GM21390 (cell line): ENCODE data around the gene AP1S1.
"Not testable (repeated sequence)": the region's sequence is repeated elsewhere in the genome, so short reads cannot be mapped to it uniquely, and the experiment has no call there.

ENCODE experiments used
- ATAC-seq: cut with Tn5 transposase; IDR thresholded peaks from one replicate; pipeline ENCODE4 v1.9.1; 2021; ENCODE audit not compliant: unreplicated experiment

The AP1S1 gene

DNA sequence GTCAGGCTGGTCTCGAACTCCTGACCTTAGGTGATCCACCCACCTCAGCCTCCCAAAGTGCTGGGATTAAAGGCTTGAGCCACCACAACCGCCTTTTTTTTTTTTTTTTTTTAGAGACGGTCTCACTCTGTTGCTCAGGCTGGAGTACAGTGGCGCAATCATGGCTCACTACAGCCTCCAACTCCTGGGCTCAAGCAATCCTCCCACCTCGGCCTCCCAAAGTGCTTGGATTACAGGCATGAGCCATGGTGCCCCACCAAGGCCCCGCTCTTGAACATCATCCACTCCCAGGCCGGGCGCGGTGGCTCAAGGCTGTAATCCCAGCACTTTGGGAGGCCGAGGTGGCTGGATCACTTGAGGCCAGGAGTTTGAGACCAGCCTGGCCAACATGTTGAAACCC lies 45.2 kb downstream of the AP1S1 start:
- not testable (repeated sequence) for ATAC-seq

DNA sequence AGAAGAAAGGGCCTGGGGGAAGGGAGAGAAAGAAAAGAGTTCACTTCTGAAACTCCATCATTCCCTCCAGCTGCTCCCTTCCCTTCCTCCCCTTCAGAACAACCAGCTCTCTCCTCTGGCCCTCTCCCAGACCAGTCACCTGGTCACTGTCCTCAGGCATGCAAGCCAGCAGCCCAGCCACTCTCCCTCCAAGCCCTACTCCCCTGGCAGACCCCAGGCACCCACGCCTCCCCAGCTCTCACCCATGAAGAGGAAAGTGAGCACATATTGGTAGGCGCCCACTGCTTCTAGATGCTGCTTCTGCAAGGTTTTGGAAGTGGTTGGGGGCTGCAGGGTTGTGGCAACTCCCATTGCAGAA lies 46.2 kb downstream of the AP1S1 start:
- no peak for ATAC-seq

DNA sequence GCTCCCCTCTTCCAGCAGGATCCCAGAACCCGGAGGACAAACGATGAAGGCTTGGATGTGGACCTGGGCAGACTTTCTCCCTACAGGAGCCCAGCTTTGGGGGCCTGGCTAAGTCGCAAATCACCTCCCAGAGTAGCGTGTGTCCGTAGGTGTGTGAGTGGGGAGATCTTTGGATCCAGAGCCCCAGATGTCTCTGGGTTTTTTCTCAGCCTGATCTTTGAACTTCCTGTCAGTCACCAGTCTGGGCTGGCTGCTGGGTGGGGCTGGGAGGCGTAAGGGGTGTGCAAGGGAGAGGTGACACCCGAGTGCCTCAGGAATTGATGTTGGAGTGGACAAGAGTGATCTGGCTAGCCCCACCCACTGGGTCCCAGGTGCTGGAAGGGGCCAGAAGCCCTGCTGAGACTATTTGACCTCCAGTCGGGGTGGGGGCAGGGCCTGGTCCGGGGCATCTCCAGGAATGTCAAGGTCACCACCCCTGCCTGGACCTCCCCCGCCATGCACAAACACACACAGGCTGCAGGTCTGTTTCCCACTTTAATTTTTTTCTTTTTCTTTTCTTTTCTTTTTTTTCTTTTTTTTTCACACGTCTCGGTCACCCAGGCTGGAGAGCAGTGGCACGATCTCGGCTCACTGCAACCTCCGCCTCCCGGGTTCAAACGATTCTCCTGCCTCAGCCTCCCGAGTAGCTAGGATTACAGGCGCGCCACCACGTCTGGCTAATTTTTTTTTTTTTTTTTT lies 46.8 kb downstream of the AP1S1 start, which contains the start of gene MOGAT3:
TSS of gene MOGAT3 (minus strand) at position 175 of the 738 bp plus-strand sequence. CDS start 182 bp downstream, outside the sequence.
- no peak for ATAC-seq

DNA sequence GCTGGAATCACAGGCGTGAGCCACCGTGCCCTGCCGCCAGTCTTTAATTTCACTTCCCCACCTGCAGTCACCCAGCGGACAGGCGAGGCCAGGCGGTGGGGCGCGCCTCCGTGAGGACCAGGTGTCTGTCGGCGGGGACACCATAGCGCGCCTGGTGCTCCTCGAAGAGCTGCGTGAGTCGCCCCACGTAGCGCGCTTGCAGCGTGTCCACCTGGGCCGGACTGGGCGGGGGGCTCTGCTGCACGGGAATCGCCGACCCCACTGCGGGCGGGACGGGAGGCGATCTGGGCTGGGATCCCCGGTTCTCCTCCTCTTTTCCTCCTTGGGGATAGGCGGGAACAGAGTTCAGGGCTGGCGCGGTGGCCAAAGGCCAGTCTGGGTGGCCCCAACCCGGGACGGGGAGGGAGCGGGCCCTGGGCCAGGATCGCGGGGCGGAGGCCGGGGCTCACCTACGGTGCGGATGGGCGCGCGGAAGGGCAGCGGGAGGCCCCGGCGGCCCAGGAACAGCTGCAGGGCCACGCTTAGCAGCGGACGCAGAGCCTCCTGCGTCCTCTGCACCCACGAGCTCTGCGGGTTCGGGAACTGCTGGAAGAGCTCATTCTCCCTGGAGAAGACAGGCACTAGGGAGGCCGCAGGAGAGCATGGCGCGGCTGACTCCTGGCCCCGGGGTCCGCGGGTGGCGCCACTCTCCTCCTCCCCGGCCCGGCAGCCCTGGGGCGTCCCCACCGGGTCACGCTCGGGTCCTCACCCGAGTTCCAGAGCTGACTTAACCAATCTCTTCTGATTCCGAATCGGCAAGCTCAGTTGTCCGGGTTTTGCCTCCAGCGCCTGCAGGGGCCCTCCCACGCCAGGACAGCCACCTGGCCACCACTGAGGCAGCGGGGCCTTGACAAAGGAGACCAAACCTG lies 47.7 kb downstream of the AP1S1 start:
- no peak for ATAC-seq

DNA sequence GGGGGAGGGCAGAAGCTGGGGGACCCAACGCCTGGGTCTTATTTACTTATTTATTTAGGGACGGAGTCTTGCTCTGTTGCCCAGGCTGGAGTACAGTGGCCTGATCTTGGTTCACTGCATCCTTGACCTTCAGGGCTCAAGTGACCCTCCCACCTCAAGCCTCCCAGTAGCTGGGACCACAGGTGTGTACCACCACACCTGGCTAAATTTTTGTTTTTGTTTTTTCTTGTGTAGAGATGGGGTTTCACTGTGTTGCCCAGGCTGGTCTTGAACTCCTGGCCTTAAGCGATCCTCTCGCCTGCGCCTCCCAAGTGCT lies 48.3 kb downstream of the AP1S1 start:
- no peak for ATAC-seq

DNA sequence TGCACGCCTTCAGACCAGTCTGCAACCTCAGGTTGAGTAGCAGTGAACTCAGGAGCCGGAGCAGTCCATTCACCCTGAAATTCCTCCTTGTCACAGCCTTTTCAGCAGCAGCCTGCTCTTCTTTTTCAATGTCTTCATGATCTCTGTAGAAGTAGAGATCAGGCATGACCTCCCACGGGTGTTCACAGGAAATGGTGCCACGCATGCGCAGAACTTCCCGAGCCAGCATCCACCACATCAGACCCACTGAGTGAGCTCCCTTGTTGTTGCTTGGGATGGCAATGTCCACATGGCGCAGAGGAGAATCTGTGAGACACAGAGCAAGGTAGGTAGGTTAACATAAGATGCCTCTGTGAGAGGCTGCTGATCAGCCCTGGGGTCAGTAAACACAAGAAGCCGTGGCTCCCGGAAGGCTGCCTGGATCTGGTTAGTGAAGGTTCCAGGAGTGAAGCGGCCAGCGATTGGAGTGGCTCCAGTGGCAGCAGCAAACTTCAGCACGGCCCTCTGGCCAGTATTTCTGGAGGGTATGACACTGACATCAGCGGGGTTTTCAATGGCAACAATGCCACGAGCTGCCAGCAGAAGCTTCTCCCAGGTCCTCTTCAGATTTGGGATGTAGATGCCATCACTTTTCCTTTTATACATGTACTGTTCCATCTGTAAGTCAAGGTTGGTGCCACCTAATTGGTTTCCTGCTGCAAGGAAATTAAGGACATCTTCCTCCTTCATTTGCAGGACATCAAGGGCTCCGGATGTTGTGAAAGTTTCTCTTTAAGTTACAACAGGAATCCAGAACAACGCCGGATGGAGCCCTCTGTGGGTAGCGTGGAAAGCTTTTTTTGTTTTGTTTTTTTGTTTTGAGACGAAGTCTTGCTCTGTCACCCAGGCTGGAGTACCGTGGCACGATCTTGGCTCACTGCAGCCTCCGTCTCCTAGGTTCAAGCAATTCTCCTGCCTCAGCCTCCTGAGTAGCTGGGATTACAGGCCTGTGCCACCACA lies 49.8 kb downstream of the AP1S1 start:
- not testable (repeated sequence) for ATAC-seq

DNA sequence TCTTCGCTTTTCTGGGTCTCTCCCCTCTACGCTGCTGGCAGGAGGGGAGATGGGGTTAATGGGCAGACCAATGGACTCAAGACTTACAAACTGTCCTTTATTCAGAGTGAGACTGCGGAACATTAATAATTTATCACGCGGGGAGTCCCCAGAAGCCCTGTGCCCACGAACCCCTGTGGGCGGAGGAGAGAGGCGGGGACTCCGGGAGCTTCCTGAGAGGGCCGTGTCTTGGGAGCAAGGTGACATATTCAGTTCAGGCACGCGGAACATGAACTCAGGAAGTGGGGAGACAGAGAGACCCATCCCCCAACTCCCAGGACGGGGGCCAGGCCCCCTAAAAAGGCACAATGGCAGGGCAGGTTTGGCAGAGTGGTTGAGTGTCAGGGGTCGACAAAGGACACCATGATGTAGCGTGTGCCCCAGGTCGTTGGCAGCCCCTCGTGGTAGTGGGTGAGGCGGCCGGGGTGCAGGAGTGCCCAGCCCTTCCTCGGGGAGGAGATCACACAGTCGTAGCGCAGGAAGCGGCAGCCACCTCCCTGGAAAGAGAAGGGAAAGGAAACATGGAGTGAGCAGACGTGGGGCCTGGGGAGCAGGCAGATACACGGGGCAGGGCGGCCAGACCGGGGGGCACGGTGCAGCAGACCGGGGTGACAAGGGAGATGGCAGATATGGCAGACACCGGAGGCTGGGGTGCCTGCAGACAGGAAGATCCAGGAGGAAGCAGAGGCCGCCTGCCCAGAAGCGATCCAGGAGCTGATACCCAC lies 51.8 kb downstream of the AP1S1 start:
- ATAC-seq, result no peak

DNA sequence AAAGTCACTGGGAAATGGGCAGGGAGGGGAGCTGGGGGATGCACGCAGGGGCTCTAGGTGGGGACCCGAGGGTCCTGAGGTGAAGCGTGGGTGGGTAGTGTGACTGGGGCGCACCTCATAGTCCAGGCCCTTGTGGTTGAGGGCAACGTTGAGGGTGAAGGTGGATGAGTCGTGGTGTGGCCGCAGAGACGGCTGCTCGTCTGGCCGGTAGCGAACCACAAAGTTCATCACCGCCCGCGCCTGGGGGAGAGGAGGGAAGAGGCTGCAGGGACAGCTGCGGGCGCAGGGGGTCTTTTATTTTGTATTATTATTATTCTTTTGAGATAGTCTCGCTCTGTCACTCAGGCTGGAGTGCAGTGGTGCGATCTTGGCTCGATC lies 52.4 kb downstream of the AP1S1 start:
- no peak for ATAC-seq

DNA sequence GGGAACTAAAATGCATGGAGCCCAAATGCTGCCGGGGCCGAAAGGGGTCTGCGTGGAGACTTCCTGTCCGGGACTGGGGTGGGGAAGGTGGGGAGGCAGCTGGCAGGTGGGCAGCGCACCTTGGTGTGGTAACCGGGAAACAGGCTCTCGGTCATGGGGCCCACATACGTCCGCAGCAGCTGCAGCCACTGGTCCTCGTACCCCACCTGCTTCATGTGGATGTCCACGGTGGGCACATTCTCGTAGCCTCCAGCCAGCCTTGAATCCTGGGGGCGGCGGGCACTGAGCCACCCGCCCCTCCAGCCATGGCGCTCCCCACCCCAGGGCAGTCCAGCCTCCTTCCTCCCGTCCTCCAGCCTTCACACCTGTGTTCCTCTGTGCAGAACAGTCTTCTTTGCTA lies 53.2 kb downstream of the AP1S1 start:
- ATAC-seq, result no peak

DNA sequence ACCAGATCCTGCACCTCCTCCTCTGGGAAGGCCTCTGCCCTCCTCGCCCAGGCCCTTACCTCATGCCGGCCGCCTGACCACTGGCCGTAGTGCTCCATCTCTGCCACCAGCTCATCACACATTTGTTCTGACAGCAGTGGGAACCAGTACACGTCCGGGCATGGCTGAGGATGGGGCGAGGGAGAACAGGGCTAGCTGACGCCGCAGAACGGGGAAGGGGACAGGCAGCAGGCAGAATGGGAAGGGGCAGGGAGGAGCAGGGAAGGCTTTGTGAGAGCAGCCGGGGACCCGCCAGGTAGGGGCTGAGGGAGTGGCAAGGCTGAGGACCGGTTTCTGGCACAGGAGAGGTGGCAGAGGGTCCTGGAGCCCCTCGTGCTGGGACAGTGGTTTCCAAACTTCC lies 54.5 kb downstream of the AP1S1 start:
- ATAC-seq, result no peak

DNA sequence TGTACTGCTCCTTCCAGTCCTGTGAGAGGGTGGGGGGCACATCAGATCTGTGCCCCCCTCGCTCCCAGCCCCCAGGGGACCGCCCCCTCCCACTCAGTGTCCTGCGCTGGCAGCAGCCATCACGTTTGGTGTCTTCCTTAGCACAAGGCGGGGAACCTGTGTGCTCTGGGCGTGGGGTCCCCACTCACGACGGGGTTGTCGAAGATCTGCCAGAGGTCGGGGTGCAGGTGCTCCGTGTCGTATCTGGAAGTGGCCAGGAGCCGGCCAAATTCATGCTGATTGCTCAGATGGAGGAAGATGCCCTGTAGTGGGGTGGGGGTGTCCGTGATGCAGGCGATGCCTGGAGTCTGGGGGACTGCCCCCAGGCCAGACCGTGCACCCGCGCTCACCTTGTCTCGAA lies 55.9 kb downstream of the AP1S1 start:
- ATAC-seq, result no peak
